ENCODE results near the gene GPR42. TPM values are rescaled to one million over a fixed set of nuclear protein-coding genes. Genes with fewer than 3 reads are reported as not detected.
"Not testable (repeated sequence)": the region's sequence is repeated elsewhere in the genome, so short reads cannot be mapped to it uniquely, and the experiment has no call there.

The GPR42 gene
- total RNA-seq, 2 donors from 2014 or later = 0.50 to 1.8 TPM

DNA sequence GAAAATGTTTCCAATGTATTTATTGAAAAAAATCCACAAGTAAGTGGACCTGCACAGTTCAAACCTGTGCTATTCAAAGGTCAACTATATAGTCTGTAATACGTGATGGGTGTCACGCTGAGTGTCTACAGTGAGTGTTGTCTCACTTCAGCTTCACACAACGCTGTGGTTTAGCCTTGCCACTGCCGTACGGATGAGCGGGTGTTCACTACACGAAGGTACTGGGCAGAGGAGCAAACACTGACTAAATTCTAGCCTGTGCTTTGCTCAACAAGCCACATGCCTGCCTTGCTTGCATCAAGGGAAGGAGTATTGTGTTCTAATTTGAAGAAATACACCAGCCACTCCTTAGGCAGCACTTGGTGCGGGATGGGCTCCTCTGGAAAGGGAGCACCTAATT, 16.0 kb upstream of the GPR42 start:
- Mint-ChIP-seq H3K36me3 (no peaks in the 10 kb centered on the region), H3K9me3 (no peaks in the 10 kb centered on the region), H3K27ac (no peak overlapping the region)
- no peak for DNase-seq (ENCODE audit: low spot score in 2 of 2)
- no peak for ATAC-seq

DNA sequence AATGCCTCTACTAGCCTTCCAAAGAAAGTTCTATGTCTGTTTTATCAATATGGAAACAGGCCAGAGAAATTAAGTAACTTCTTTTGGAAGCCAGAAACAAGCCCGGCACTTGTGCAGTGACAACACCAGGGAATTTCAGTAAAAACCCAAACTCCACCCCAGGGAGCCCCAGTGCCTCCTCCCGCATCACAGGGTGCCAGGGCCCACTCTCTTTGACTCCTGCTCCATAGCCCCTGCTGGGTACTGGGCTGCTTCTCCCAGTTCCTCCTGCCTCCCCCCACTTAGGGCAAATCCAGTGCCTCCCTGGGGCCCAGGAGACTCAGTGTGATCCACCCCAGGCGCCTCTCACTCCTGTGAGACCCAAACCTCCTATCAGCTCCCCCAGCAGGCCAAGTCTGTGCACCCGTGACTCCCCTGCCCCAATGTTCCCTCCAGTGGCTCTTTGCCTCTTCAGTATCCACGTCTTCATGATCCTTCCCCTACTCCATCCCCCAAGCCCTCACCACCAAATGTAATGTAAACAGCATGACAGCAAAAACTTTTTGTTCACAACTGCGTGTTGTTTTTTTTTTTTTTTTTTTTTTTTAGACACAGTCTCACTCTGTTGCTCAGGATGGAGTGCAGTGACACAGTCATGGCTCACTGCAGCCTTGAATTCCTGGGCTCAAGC, 14.9 kb upstream of the GPR42 start:
- H3K27ac Mint-ChIP-seq = peak overlapping the region in 1 of 2 donors; percentile 52
- no peaks in the 10 kb centered on the region for H3K9me3 Mint-ChIP-seq
- DNase-seq (ENCODE audit: low spot score in 2 of 2) (no peak), ATAC-seq (no peak)
- no peaks in the 10 kb centered on the region for H3K36me3 Mint-ChIP-seq

DNA sequence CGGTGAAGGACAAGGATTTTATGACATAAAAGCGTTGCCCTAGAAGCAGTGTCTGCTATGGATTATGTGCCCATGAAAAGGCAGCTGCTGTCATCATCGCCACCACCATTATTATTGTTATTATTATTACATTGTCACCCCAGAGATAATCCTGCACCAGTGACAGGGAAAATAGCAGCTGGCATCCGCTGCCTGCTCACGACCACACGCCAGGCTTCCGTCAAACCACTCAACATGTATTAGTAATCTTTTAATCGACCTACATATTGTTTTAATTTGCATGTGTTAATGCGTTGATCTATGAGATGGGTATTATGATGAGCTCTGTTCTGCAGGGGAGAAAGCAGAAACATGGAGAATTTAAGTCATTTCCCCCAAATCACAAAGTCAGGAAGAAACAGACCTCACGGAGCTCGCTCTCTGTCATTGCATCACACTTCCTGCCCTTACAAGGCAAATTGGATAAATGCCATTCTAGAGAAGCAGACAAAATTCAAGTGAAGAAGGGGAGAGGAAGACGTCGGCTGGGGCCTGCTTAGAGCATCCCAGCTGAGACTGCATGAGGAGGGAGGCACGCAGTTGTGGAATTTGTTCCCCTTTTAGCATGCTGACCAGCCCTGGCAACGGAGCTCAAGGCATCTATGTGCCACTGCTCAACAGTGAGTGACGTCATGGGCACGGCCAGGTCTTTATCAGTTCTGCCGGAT, 12.8 kb upstream of the GPR42 start, which contains the start of gene FFAR3:
TSS of gene FFAR3 (plus strand) at position 594 of the 707 bp plus-strand sequence. CDS start 431 bp downstream, outside the sequence.
- no peaks in the 10 kb centered on the region for H3K9me3 Mint-ChIP-seq
- ATAC-seq (peak; percentile 32 to 62), DNase-seq (ENCODE audit: low spot score in 2 of 2) (no peak)
- H3K27ac Mint-ChIP-seq = peak within 1 kb of the TSS; percentile 83 to 94
- H3K36me3 Mint-ChIP-seq = no peaks in the 10 kb centered on the region

DNA sequence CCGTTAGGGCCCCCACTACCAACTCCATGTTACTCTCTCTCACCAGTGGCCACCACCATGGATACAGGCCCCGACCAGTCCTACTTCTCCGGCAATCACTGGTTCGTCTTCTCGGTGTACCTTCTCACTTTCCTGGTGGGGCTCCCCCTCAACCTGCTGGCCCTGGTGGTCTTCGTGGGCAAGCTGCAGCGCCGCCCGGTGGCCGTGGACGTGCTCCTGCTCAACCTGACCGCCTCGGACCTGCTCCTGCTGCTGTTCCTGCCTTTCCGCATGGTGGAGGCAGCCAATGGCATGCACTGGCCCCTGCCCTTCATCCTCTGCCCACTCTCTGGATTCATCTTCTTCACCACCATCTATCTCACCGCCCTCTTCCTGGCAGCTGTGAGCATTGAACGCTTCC, 12.0 kb upstream of the GPR42 start:
- H3K36me3 Mint-ChIP-seq; H3K9me3 Mint-ChIP-seq; H3K27ac Mint-ChIP-seq; ATAC-seq; DNase-seq (ENCODE audit: low spot score in 2 of 2): not testable (repeated sequence)

DNA sequence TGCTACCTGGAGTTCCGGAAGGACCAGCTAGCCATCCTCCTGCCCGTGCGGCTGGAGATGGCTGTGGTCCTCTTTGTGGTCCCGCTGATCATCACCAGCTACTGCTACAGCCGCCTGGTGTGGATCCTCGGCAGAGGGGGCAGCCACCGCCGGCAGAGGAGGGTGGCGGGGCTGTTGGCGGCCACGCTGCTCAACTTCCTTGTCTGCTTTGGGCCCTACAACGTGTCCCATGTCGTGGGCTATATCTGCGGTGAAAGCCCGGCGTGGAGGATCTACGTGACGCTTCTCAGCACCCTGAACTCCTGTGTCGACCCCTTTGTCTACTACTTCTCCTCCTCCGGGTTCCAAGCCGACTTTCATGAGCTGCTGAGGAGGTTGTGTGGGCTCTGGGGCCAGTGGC, 11.5 kb upstream of the GPR42 start:
- H3K36me3 Mint-ChIP-seq; ATAC-seq; DNase-seq (ENCODE audit: low spot score in 2 of 2); H3K27ac Mint-ChIP-seq; H3K9me3 Mint-ChIP-seq: not testable (repeated sequence)

DNA sequence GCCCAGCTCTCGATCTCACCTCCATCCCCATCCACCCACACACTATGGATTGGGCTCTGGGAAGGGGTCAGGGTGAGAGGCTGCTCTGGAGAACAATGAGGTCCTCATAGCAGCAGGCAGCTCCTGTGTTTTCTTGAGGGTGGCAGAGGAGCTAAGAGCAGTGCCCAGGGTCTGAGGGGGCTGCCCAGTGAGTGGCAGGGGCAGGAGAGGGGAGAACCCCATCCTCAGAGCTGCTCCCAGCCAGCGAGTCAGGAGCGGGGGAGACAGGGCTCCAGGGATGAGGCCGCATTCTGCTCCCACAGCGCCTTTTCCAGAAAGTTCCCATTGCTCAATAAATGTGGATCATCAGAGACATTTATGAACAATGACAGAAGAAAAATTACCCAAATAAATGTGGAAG, 10.8 kb upstream of the GPR42 start:
- not testable (repeated sequence) for H3K9me3 Mint-ChIP-seq; H3K36me3 Mint-ChIP-seq; ATAC-seq; H3K27ac Mint-ChIP-seq; DNase-seq (ENCODE audit: low spot score in 2 of 2)

DNA sequence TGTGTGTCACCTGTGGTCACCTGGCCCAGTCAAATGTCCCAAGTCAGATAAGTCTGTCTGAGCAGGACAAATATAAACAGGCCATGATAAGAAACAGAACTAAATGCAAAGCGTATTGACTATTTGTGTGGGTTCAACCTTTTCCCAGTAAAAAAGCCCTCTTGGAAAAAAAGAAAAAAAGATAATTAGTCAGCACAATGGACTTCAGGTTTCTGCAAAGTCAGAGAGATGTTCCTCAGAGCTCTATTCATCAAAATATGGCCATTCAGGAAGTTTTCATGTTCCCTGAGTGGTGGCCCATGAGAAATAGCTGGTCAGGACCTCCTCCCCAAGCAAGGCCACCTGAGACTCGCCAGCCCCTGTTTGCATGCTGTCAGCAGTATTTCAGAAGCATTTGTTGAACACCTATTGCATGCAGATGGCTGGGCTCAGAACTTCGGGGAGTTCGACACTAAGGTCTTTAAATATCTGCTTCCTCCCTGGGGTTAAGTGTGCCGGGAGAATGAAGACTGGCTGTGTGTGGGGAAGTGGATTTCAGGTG, 9.9 kb upstream of the GPR42 start:
- Mint-ChIP-seq H3K27ac (no peak overlapping the region), H3K9me3 (no peaks in the 10 kb centered on the region), H3K36me3 (no peaks in the 10 kb centered on the region)
- no peak for DNase-seq (ENCODE audit: low spot score in 2 of 2)
- ATAC-seq = no peak

DNA sequence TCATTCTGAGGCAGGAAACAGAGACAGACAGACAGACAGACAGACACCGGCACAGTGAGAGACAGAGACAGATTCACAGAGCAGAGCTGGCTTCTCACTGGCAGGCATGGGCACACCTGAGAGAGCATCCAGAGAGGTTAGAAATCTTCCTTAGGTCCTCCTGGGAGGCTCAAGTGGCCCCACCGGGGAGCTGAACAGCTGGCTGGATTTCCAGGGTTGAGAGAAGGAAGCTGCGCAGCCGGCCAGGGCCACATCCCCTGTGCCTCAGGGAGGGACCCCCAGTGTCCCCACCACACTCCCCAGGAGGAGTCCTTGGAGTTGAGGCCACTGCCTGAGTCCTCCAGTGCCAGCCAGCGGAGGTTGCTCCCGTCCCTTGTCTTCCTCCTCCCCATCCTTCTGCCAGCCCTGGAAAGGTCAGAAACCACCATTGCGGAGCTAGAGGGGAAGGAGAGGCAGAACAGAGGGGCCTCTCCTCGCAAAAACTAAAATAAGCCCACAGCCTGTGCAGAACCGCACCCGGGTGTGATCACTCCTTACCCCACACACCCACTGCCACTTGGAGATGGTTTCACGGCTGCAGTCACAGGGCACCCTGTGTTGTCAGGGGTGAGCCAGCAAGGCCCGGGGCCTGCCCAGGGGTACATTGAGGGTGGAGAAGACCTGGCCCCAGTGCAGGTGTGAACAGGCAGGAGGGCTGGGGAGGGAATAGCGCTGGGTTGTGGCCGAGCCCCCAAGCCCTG, 8.4 kb upstream of the GPR42 start:
- ATAC-seq = no peak
- DNase-seq (ENCODE audit: low spot score in 2 of 2) = no peak
- Mint-ChIP-seq H3K27ac (no peak overlapping the region), H3K36me3 (no peaks in the 10 kb centered on the region), H3K9me3 (no peaks in the 10 kb centered on the region)

DNA sequence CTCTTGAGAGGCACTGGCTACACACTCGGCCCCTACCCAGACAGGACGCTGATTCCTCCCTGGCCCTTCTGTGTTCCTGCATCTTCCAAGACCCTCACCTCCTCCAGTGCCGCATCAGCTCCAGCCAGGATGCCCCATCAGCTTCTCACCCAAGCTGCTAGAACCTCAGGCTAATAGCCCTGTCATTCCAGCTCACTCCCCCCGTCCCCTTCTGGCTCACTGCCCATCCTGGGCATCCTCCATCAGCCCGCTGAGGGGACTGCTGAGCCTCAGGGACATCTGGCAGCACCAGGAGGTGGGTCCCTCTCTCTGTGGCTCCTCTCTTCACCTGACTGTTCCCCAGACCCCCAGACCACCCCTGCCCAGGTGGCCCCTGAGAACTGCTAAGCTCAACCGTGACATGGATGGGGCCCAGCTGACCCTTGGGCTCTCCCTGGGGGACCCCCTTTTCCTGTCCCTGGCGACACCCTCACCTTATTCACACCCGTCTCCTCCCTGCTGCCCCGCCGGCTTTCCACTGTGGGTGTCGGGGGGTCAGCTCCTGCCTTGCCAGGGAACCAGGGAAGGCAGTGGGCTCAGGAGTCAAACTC, 7.8 kb upstream of the GPR42 start:
- DNase-seq (ENCODE audit: low spot score in 2 of 2) (no peak), ATAC-seq (no peak)
- H3K27ac Mint-ChIP-seq = no peak overlapping the region
- no peaks in the 10 kb centered on the region for H3K36me3 Mint-ChIP-seq
- H3K9me3 Mint-ChIP-seq = no peaks in the 10 kb centered on the region

DNA sequence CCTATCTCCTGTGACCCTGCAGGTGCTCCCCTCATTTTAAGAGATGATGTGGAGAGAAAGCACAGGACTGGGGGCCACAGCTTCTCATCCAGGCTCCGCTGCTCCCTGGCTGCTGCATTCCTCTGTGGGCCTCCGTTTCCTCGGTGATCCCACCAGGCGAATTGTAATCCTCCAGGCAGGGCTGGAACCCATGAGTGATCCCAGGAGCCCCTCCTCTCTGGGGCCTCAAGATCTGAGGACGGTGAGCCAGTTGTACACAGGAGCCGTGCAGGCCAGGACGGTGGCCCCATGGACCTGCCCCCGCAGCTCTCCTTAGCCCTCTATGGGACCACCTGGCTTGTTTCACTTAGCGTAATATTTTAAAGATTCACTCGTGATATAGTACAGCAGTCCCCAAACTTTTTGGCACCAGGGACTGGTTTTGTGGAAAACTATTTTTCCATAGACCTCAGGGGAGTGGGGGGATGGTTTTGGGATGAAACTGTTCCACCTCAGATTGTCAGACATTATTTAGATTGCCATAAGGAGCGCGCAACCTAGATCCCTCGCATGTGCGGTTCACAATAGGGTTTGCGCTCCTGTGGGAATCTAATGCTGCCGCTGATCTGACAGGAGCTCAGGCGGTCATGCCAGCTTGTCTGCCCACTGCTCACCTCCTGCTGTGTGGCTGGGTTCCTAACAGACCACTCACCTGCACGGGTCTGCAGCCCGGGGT, 7.0 kb upstream of the GPR42 start:
- Mint-ChIP-seq H3K27ac (no peak overlapping the region), H3K36me3 (no peaks in the 10 kb centered on the region), H3K9me3 (no peaks in the 10 kb centered on the region)
- ATAC-seq (no peak), DNase-seq (ENCODE audit: low spot score in 2 of 2) (no peak)

DNA sequence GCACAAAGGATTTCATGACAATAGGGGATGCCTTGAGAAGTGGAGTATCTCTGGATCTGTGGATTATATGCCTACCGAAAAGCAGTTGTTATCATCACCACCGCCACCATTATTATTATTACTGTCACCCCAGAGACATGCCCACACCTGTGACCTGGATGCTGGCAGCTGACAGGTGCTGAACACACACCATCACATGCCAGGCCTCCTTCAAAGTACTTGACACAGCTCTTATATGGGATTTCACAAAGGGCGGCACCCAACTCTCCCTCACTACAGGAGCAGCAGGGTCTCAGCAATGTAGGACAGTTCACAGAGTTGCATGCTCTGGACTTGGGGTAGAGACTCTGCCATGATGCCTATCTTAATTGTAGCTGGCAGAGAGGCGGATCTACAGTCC, 5.6 kb upstream of the GPR42 start:
- DNase-seq (ENCODE audit: low spot score in 2 of 2) = no peak
- H3K36me3 Mint-ChIP-seq = no peaks in the 10 kb centered on the region
- no peak overlapping the region for H3K27ac Mint-ChIP-seq
- H3K9me3 Mint-ChIP-seq = no peaks in the 10 kb centered on the region
- no peak for ATAC-seq

DNA sequence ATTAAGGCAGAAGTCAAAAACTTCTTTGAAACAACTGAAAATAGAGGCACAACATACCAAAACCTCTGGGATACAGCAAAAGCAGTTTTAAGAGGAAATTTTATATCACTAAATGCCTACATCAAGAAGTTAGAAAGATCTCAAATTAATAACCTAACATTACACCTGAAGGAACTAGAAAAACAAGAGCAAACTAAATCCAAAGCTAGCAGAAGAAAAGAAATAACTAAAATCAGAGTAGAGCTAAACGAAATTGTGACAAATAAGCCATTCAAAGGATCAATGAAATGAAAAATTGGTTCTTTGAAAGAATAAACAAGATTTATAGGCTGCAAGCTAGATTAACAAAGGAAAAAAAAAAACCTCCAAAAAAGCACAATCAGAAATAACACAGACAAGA, 2.5 kb upstream of the GPR42 start:
- H3K27ac Mint-ChIP-seq = no peak overlapping the region
- DNase-seq (ENCODE audit: low spot score in 2 of 2) = no peak
- ATAC-seq = no peak
- no peaks in the 10 kb centered on the region for H3K9me3 Mint-ChIP-seq
- H3K36me3 Mint-ChIP-seq = no peaks in the 10 kb centered on the region

DNA sequence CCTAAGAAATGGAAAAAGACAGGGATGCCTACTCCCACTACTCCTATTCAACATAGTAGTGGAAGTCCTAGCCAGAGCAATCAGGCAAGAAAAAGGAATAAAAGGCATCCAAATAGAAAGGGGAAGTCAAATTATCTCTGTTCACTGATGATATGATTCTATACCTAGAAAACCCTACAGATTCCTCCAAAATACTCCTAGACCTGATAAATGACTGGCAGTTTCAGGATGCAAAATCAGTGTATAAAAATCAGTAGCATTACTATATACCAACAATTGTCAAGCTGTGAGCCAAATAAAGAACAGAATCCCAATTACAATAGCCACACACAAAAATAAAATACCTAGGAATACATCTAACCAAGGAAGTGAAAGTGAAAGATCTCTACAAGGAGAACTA, 1.3 kb upstream of the GPR42 start:
- Mint-ChIP-seq H3K36me3 (no peaks in the 10 kb centered on the region), H3K9me3 (no peaks in the 10 kb centered on the region), H3K27ac (no peak overlapping the region)
- DNase-seq (ENCODE audit: low spot score in 2 of 2) = no peak
- no peak for ATAC-seq

DNA sequence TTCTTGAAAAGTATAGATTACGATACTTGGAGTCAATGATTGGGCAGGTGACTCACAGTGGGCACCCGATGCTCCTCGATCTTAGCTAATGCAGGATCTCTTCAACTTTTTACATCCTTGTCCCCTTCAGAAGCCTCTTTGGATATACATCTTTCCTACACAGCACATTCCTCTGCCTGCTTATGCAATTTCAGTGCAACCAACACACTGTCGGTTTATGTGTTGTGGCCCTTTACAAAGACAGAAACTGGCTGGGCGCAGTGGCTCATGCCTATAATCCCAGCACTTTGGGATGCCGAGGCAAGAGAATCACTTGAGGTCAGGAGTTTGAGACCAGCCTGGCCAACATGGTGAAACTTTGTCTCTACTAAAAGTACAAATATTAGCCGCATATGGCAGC, 2.6 kb downstream of the GPR42 start:
- Mint-ChIP-seq H3K27ac (peak overlapping the region in 1 of 2 donors; percentile 46), H3K36me3 (no peaks in the 10 kb centered on the region), H3K9me3 (peaks cover 0 to 1% of the 10 kb centered on the region in 2 donors)
- no peak for DNase-seq (ENCODE audit: low spot score in 2 of 2)
- ATAC-seq = no peak

DNA sequence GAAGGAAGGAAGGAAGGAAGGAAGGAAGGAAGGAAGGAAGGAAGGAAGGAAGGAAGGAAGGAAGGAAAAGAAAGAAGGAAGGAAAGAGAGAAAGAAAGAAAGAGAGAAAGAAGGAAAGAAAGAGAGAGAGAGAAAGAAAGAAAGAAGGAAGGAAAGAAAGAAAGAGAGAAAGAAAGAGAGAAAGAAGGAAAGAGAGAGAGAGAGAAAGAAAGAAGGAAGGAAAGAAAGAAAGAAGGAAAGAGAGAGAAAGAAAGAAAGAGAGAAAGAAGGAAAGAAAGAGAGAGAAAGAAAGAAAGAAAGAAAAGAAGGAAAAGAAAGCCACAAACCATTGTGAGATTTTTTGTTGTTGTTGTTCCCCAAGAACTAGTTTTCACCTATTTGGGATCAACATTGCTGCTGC, 3.2 kb downstream of the GPR42 start:
- peak overlapping the region in 1 of 2 donors; percentile 46 for H3K27ac Mint-ChIP-seq
- not testable (repeated sequence) for ATAC-seq; H3K9me3 Mint-ChIP-seq; DNase-seq (ENCODE audit: low spot score in 2 of 2); H3K36me3 Mint-ChIP-seq

DNA sequence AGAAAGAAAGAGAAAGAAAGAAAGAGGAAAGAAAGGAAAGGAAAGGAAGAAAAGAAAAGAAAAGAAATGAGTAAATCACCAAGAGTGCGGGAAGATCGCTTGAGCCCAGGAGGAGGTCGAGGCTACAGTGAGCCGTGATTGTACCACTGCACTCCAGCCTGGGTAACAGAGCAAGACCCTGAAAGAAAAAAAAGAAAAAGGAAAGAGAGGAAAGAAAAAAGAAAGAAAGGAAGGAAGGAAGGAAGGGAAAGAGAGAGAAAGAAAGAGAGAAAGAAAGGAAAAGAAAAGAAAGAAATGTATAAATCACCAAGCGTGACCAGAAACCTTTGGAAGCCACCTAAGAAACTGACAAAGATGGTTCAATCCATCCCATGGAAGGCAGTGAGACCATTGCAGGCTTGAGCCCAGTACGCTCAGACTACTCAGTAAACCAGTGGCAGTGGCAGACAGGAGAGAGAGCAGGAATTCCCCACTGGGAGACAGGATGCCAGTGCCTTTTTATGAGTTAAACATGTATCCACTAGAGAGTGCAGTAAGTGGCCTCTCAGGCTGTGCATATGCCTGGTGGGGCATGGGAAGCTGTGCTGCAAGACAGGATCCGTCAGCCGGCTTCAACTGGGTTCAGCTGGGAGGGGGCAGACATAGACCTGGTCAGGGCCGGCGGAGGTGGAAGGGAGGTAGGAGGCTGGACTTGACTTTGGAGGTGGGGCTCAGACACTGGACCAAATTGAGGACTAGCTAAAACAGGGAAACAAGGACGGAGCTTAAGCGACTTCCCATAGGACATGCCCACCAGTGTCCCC, 4.8 kb downstream of the GPR42 start:
- no peak for DNase-seq (ENCODE audit: low spot score in 2 of 2)

More for the DNA sequence above, 4.8 kb downstream of the GPR42 start:
- H3K36me3 Mint-ChIP-seq = no peaks in the 10 kb centered on the region
- peak overlapping the region; percentile 46 to 73 for H3K27ac Mint-ChIP-seq
- no peak for ATAC-seq
- H3K9me3 Mint-ChIP-seq = peaks cover 0 to 5% of the 10 kb centered on the region in 2 donors

Measured in activated naive CD4-positive, alpha-beta T cell treated with anti-CD3 and anti-CD28 coated beads, Interleukin-2, amount 50 U/mL, for 72 hours (primary cell).